HEK293 (cell line): ENCODE data around the gene FBN2.
"Not testable (repeated sequence)": the region's sequence is repeated elsewhere in the genome, so short reads cannot be mapped to it uniquely, and the experiment has no call there.

Experiments
- ATF2 ChIP-seq: fragments of 450-650 bp; formaldehyde crosslinking; IDR thresholded peaks from 2 replicates; pipeline ENCODE4 v1.5.1; 2016; ENCODE audit warnings: missing biosample characterization, missing genetic modification characterization, low read depth
- CTCF ChIP-seq: fragments of 450-650 bp; formaldehyde crosslinking; IDR thresholded peaks from 2 replicates; pipeline ENCODE4 v1.5.1; 2016; ENCODE audit warnings: missing biosample characterization, missing genetic modification characterization
- ZBTB17 ChIP-seq: fragments of 450-650 bp; formaldehyde crosslinking; IDR thresholded peaks from 2 replicates; pipeline ENCODE4 v1.5.1; 2016; ENCODE audit warnings: missing biosample characterization, missing genetic modification characterization
- TF ChIP-seq, protein P1 (sequence below): fragments of 450-650 bp; formaldehyde crosslinking; IDR thresholded peaks from 2 replicates; pipeline ENCODE4 v1.5.1; 2016; ENCODE audit warnings: missing biosample characterization, missing genetic modification characterization

DNA sequence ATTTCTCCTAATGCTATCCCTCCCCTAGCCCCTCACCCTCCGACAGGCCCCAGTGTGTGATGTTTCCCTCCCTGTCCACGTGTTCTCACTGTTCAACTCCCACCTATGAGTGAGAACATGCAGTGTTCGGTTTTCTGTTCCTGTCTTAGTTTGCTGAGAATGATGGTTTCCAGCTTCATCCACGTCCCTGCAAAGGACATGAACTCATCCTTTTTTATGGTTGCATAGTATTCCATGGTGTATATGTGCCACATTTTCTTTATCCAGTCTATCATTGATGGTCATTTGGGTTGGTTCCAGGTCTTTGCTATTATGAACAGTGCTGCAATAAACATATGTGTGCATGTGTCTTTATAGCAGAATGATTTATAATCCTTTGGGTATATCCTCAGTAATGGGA, 216.6 kb downstream of the FBN2 start:
- TF ChIP-seq CTCF; ZBTB17; ATF2 (tag by site-specific recombination): not testable (repeated sequence)
- TF ChIP-seq, protein P1, sequence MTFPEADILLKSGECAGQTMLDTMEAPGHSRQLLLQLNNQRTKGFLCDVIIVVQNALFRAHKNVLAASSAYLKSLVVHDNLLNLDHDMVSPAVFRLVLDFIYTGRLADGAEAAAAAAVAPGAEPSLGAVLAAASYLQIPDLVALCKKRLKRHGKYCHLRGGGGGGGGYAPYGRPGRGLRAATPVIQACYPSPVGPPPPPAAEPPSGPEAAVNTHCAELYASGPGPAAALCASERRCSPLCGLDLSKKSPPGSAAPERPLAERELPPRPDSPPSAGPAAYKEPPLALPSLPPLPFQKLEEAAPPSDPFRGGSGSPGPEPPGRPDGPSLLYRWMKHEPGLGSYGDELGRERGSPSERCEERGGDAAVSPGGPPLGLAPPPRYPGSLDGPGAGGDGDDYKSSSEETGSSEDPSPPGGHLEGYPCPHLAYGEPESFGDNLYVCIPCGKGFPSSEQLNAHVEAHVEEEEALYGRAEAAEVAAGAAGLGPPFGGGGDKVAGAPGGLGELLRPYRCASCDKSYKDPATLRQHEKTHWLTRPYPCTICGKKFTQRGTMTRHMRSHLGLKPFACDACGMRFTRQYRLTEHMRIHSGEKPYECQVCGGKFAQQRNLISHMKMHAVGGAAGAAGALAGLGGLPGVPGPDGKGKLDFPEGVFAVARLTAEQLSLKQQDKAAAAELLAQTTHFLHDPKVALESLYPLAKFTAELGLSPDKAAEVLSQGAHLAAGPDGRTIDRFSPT, result not testable (repeated sequence)
